AG09309 (cell line): ENCODE data around the gene PTGIR.

Experiments used
- DNase-seq: peaks from one replicate; pipeline ENCODE4 v3.0.0-alpha.2; 2010; ENCODE audit warnings: low read depth
- H3K4me3 ChIP-seq: 2 replicates; pipeline ENCODE4 v1.5.1; 2011; ENCODE audit warnings: mild to moderate bottlenecking, low read depth, low read length, moderate library complexity; ENCODE audit not compliant: control insufficient read depth
- CTCF ChIP-seq: IDR thresholded peaks from 2 replicates; pipeline ENCODE4 v1.5.1; 2011; ENCODE audit warnings: mild to moderate bottlenecking, low read depth, low read length, inconsistent platforms; ENCODE audit not compliant: insufficient read depth, control insufficient read depth; ENCODE audit errors: missing control alignments

PTGIR gene

GRCh38 chr19:46600384-46601317 is 24.2 kb downstream of the PTGIR start:
- H3K4me3 ChIP-seq, result peak overlapping the region; percentile 91
- DNase-seq, result peak; percentile 94
- TF ChIP-seq CTCF, result no peak

GRCh38 chr19:46599716-46600373 is 25.0 kb downstream of the PTGIR start:
- TF ChIP-seq CTCF, result no peak
- H3K4me3 ChIP-seq, result peak overlapping the region; percentile 91
- DNase-seq, result no peak

- no peak for DNase-seq
- no peak for TF ChIP-seq CTCF
Measured at GRCh38 chr19:46598372-46598917, 26.4 kb downstream of the PTGIR start.

GRCh38 chr19:46596008-46596407 is 28.9 kb downstream of the PTGIR start:
- no peak overlapping the region for H3K4me3 ChIP-seq
- no peak for DNase-seq
- TF ChIP-seq CTCF, result no peak

More at GRCh38 chr19:46598372-46598917, 26.4 kb downstream of the PTGIR start:
- H3K4me3 ChIP-seq, result no peak overlapping the region

- no peak for TF ChIP-seq CTCF
- no peak overlapping the region for H3K4me3 ChIP-seq
- no peak for DNase-seq
Measured at GRCh38 chr19:46591870-46592269, 33.0 kb downstream of the PTGIR start.

- TF ChIP-seq CTCF, result no peak
- no peak overlapping the region for H3K4me3 ChIP-seq
- DNase-seq, result no peak
Measured at GRCh38 chr19:46591254-46591653, 33.6 kb downstream of the PTGIR start.
